ENCODE results near the gene SYNGR3. TPM values are rescaled to one million over a fixed set of nuclear protein-coding genes. Genes with fewer than 3 reads are reported as not detected.

SYNGR3 gene
- total and polyA plus RNA-seq, 2 of the 13 experiments (the other 11 are each of a cell fraction or from before 2014, with no cell fraction given), result 0.97 to 5.7 TPM

- TF ChIP-seq NFKB2 (CRISPR knock-in tag; IDR thresholded peaks at IDR 0.05; ENCODE audit: borderline replicate concordance) (no peak; the same call in 1 of the 2 replicates), TAF15 (IDR thresholded peaks at IDR 0.05; ENCODE audit: low read depth, low read length, poor library complexity, severe bottlenecking) (no peak), PAF1 (CRISPR knock-in tag; IDR thresholded peaks at IDR 0.05) (no peak), ZBTB21 (CRISPR knock-in tag; IDR thresholded peaks at IDR 0.05) (no peak), ZNF432 (CRISPR knock-in tag; IDR thresholded peaks at IDR 0.05; ENCODE audit: borderline replicate concordance) (no peak), HOXA9 (CRISPR knock-in tag; IDR thresholded peaks at IDR 0.05; ENCODE audit: borderline replicate concordance) (no peak), MAX (IDR thresholded peaks at IDR 0.05) (no peak), ZFP36 (IDR thresholded peaks at IDR 0.05; ENCODE audit: borderline replicate concordance, low read depth, low read length, partially characterized antibody) (peak; percentile 65), HNRNPLL (IDR thresholded peaks at IDR 0.05; ENCODE audit: low read depth, low read length, poor library complexity, severe bottlenecking) (peak; percentile 19), ZNF138 (CRISPR knock-in tag; IDR thresholded peaks at IDR 0.05; ENCODE audit: low read depth) (no peak), TBX3 (IDR thresholded peaks at IDR 0.05; ENCODE audit: borderline replicate concordance) (no peak), ZFP36L2 (CRISPR knock-in tag; IDR thresholded peaks at IDR 0.05) (no peak), ZNF567 (CRISPR knock-in tag; IDR thresholded peaks at IDR 0.05; ENCODE audit: borderline replicate concordance) (no peak), ZNF441 (CRISPR knock-in tag; IDR thresholded peaks at IDR 0.05; ENCODE audit: borderline replicate concordance) (no peak), CEBPZ (IDR thresholded peaks at IDR 0.05; ENCODE audit: low read length) (no peak), NFE2 (CRISPR knock-in tag; IDR thresholded peaks at IDR 0.05) (no peak), NCOA1 (CRISPR knock-in tag; IDR thresholded peaks at IDR 0.05) (no peak), YY1 (IDR thresholded peaks at IDR 0.05; ENCODE audit: insufficient read depth, insufficient replicate concordance, low read depth, low read length) (no peak), ZNF34 (CRISPR knock-in tag; IDR thresholded peaks at IDR 0.05; ENCODE audit: borderline replicate concordance) (no peak), FOXP1 (IDR thresholded peaks at IDR 0.05) (no peak), FOXP1 (CRISPR knock-in tag; IDR thresholded peaks at IDR 0.05) (no peak)
- TF ChIP-seq, protein P1, sequence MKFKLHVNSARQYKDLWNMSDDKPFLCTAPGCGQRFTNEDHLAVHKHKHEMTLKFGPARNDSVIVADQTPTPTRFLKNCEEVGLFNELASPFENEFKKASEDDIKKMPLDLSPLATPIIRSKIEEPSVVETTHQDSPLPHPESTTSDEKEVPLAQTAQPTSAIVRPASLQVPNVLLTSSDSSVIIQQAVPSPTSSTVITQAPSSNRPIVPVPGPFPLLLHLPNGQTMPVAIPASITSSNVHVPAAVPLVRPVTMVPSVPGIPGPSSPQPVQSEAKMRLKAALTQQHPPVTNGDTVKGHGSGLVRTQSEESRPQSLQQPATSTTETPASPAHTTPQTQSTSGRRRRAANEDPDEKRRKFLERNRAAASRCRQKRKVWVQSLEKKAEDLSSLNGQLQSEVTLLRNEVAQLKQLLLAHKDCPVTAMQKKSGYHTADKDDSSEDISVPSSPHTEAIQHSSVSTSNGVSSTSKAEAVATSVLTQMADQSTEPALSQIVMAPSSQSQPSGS (CRISPR knock-in tag; IDR thresholded peaks at IDR 0.05), result peak; percentile 66; the same call in 1 of the 2 replicates
- TF ChIP-seq, protein P2, sequence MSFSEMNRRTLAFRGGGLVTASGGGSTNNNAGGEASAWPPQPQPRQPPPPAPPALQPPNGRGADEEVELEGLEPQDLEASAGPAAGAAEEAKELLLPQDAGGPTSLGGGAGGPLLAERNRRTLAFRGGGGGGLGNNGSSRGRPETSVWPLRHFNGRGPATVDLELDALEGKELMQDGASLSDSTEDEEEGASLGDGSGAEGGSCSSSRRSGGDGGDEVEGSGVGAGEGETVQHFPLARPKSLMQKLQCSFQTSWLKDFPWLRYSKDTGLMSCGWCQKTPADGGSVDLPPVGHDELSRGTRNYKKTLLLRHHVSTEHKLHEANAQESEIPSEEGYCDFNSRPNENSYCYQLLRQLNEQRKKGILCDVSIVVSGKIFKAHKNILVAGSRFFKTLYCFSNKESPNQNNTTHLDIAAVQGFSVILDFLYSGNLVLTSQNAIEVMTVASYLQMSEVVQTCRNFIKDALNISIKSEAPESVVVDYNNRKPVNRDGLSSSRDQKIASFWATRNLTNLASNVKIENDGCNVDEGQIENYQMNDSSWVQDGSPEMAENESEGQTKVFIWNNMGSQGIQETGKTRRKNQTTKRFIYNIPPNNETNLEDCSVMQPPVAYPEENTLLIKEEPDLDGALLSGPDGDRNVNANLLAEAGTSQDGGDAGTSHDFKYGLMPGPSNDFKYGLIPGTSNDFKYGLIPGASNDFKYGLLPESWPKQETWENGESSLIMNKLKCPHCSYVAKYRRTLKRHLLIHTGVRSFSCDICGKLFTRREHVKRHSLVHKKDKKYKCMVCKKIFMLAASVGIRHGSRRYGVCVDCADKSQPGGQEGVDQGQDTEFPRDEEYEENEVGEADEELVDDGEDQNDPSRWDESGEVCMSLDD (CRISPR knock-in tag; IDR thresholded peaks at IDR 0.05; ENCODE audit: borderline replicate concordance), result no peak
These were observed 773 bp downstream of the SYNGR3 start (continued) for GRCh38 chr16:1990351-1991134.

Data from HepG2 (cell line).